Glutamatergic neuron (in vitro differentiated cells): ENCODE results near the gene DOCK3. TPM values are rescaled to one million over a fixed set of nuclear protein-coding genes. Genes with fewer than 3 reads are reported as not detected.

Experiments
- DNase-seq: peaks from one replicate; pipeline ENCODE4 v3.0.0; 2022
- H3K27ac Mint-ChIP-seq: one replicate; pipeline ENCODE4 v1.8.0; 2020; ENCODE audit warnings: mild to moderate bottlenecking, mixed read lengths, inconsistent platforms; ENCODE audit not compliant: unreplicated experiment
- H3K27me3 Mint-ChIP-seq: one replicate; pipeline ENCODE4 v1.8.0; 2020; ENCODE audit warnings: mild to moderate bottlenecking, moderate library complexity, mixed read lengths, inconsistent platforms; ENCODE audit not compliant: unreplicated experiment
- H3K36me3 Mint-ChIP-seq: one replicate; pipeline ENCODE4 v1.8.0; 2020; ENCODE audit warnings: mild to moderate bottlenecking, mixed read lengths, inconsistent platforms; ENCODE audit not compliant: unreplicated experiment
- H3K4me1 Mint-ChIP-seq: one replicate; pipeline ENCODE4 v1.8.0; 2020; ENCODE audit warnings: mild to moderate bottlenecking, low read depth, mixed read lengths, inconsistent platforms; ENCODE audit not compliant: unreplicated experiment
- H3K4me3 Mint-ChIP-seq: one replicate; pipeline ENCODE4 v1.8.0; 2020; ENCODE audit warnings: mild to moderate bottlenecking, mixed read lengths, inconsistent platforms; ENCODE audit not compliant: unreplicated experiment
- H3K9me3 Mint-ChIP-seq: one replicate; pipeline ENCODE4 v1.8.0; 2020; ENCODE audit warnings: mild to moderate bottlenecking, moderate library complexity, mixed read lengths, inconsistent platforms; ENCODE audit not compliant: unreplicated experiment
- total RNA-seq: library from RNA; stranded (reverse); fragmentation: NEBNext Ultra II Directional; extraction: Animal tissue kit (Norgen Biotek cat#: 25700); gene quantifications from one replicate; pipeline ENCODE4 v1.2.1, GENCODE V29; 2021; ENCODE audit not compliant: unreplicated experiment
- TF ChIP-seq, protein P1 (sequence below): fragments of 200-600 bp; sonication (generic); IDR thresholded peaks from one replicate; pipeline ENCODE4 v1.5.0; 2021; ENCODE audit not compliant: partially characterized antibody, unreplicated experiment

The DOCK3 gene
- total RNA-seq, 1 donor from 2014 or later: 13.4 TPM

DNA sequence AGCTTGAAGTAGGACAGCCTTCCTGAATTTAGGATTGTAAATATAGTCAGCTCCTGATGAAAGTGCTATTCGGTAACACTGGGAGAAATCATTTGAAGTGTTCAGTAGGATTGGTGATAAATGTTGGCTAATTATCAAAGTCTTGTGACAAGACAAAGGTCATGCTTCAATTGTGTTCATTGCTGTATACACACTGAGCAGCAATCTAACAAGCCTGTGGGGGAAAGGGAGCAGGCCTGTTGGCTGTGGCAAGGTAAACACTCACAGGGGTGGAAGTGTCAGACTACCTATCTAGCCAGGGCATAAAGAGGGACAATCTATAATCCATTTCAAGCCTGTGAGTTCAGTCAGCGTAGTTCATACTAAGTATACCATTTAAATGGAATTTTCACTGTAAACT is 599.3 kb downstream of the DOCK3 start:
- Mint-ChIP-seq H3K36me3 (no peaks in the 10 kb centered on the region), H3K27me3 (peaks cover 2% of the 10 kb centered on the region), H3K4me1 (no peaks in the 10 kb centered on the region), H3K27ac (no peak overlapping the region), H3K4me3 (no peak overlapping the region), H3K9me3 (no peaks in the 10 kb centered on the region)
- TF ChIP-seq, protein P1, sequence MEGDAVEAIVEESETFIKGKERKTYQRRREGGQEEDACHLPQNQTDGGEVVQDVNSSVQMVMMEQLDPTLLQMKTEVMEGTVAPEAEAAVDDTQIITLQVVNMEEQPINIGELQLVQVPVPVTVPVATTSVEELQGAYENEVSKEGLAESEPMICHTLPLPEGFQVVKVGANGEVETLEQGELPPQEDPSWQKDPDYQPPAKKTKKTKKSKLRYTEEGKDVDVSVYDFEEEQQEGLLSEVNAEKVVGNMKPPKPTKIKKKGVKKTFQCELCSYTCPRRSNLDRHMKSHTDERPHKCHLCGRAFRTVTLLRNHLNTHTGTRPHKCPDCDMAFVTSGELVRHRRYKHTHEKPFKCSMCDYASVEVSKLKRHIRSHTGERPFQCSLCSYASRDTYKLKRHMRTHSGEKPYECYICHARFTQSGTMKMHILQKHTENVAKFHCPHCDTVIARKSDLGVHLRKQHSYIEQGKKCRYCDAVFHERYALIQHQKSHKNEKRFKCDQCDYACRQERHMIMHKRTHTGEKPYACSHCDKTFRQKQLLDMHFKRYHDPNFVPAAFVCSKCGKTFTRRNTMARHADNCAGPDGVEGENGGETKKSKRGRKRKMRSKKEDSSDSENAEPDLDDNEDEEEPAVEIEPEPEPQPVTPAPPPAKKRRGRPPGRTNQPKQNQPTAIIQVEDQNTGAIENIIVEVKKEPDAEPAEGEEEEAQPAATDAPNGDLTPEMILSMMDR: no peak
- DNase-seq: no peak

DNA sequence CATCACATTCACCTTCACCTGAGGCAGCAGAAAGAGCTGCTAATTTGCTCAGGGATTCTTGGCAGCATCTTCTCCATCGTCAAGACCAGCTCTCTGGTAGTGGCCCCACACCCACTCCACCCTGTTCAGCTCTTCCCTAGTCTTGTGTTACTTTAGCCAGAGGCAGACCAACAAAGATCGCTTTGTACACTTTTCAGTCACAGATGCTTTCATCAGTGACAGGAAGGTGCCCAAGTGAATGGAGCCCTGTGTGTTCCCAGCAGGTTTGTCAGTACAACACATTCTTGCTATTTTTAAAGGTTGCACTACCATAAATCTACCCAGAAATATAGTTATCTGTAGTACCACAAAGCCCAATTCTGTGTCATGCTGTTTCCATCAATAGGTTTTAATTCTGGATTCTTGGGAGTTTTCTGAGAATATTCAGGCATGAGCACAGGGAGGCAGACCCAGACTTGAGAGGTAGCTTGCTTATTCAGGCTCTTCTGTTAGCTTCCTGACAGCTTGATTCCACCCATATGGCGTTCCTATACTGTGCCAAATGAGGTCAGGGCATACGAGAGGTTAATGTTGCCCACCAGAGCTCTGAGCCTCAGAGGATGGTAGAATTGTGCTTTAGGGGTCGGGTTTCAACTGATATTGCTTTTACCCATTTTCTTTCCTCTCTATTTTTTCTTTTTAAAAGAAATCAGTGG is 600.5 kb downstream of the DOCK3 start:
- TF ChIP-seq, protein P1: no peak
- Mint-ChIP-seq H3K9me3 (no peaks in the 10 kb centered on the region), H3K4me3 (no peak overlapping the region), H3K36me3 (no peaks in the 10 kb centered on the region), H3K27ac (no peak overlapping the region), H3K27me3 (peaks cover 2% of the 10 kb centered on the region), H3K4me1 (no peaks in the 10 kb centered on the region)
- no peak for DNase-seq

- no peak for DNase-seq
- no peaks in the 10 kb centered on the region for H3K9me3 Mint-ChIP-seq
- H3K4me1 Mint-ChIP-seq: no peaks in the 10 kb centered on the region
- TF ChIP-seq, protein P1: no peak
- peaks cover 2% of the 10 kb centered on the region for H3K27me3 Mint-ChIP-seq
- H3K36me3 Mint-ChIP-seq: no peaks in the 10 kb centered on the region
- H3K4me3 Mint-ChIP-seq: no peak overlapping the region
- no peak overlapping the region for H3K27ac Mint-ChIP-seq
Observed at GRCh38 chr3:51276046-51276445, 601.3 kb downstream of the DOCK3 start.

- DNase-seq: no peak
- Mint-ChIP-seq H3K27ac (no peak overlapping the region), H3K9me3 (peaks cover 2% of the 10 kb centered on the region), H3K27me3 (peaks cover 4% of the 10 kb centered on the region), H3K4me3 (no peak overlapping the region), H3K4me1 (no peaks in the 10 kb centered on the region), H3K36me3 (peaks cover 4% of the 10 kb centered on the region)
- TF ChIP-seq, protein P1: no peak
Observed at GRCh38 chr3:51279448-51279847, 604.7 kb downstream of the DOCK3 start.

DNA sequence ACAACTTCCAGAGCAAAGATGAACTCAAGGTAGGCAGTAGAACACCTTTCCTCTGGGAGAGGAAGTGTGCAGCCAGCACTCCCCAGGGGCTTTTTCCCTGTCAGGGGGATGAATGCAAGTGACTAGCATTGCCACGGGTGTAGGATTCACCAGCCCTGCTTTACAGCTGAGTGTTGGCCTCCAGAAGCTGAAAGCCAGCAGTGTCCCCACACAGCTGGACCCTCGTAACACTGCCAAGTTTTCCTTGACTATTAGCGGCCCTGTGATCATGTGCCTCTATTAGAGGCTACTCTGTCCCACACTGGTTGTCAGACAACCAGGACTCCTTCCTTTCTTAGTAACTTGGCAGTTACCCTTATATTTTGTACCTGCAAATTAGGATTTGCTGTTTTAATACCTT is 605.4 kb downstream of the DOCK3 start:
- no peak overlapping the region for H3K27ac Mint-ChIP-seq
- no peaks in the 10 kb centered on the region for H3K4me1 Mint-ChIP-seq
- peaks cover 8% of the 10 kb centered on the region for H3K36me3 Mint-ChIP-seq
- peaks cover 4% of the 10 kb centered on the region for H3K27me3 Mint-ChIP-seq
- DNase-seq: no peak
- TF ChIP-seq, protein P1: no peak
- H3K4me3 Mint-ChIP-seq: no peak overlapping the region
- peaks cover 2% of the 10 kb centered on the region for H3K9me3 Mint-ChIP-seq
